Astrocyte (in vitro differentiated cells and primary cell): ENCODE results near the gene GGA3. TPM values are rescaled to one million over a fixed set of nuclear protein-coding genes. Genes with fewer than 3 reads are reported as not detected.
A peak's percentile ranks its signal among the peaks of the same experiment; 100 is the strongest.

ENCODE experiments used
- DNase-seq: peaks from one replicate; pipeline ENCODE4 v3.0.0-alpha.2; 2010; ENCODE audit warnings: low read depth
- FAIRE-seq: peaks from 2 replicates; lab custom pipeline; 2011; peaks lifted over from hg19 to GRCh38; lab: Jason Lieb, UNC
- H2AFZ ChIP-seq: 2 replicates; pipeline ENCODE4 v1.6.0; 2012; ENCODE audit warnings: low read depth, low read length, inconsistent platforms
- H3K27ac ChIP-seq: 2 replicates; pipeline ENCODE4 v1.5.1; 2011; ENCODE audit warnings: low read depth, low read length, inconsistent platforms
- H3K27me3 ChIP-seq: 2 replicates; pipeline ENCODE4 v1.6.0; 2011; ENCODE audit warnings: low read length, inconsistent platforms; ENCODE audit not compliant: insufficient read depth
- H3K36me3 ChIP-seq: 2 replicates; pipeline ENCODE4 v1.5.1; 2011; ENCODE audit warnings: low read length, inconsistent platforms; ENCODE audit not compliant: insufficient read depth
- H3K4me1 ChIP-seq: 2 replicates; pipeline ENCODE4 v1.5.1; 2011; ENCODE audit warnings: low read length, inconsistent platforms; ENCODE audit not compliant: insufficient read depth
- H3K4me2 ChIP-seq: 2 replicates; pipeline ENCODE4 v1.6.0; 2012; ENCODE audit warnings: low read length, inconsistent platforms
- H3K4me3 ChIP-seq: 2 replicates; pipeline ENCODE4 v1.5.1; 2011; ENCODE audit warnings: low read depth, mild to moderate bottlenecking, low read length, inconsistent platforms; ENCODE audit not compliant: insufficient read depth
- H3K79me2 ChIP-seq: 2 replicates; pipeline ENCODE4 v1.6.0; 2012; ENCODE audit warnings: mild to moderate bottlenecking, low read length, inconsistent platforms; ENCODE audit not compliant: insufficient read depth
- H3K9ac ChIP-seq: 2 replicates; pipeline ENCODE4 v1.6.0; 2012; ENCODE audit warnings: mild to moderate bottlenecking, low read length, inconsistent platforms
- H3K9me3 ChIP-seq: 2 replicates; pipeline ENCODE4 v1.5.1; 2012; ENCODE audit warnings: low read depth, mild to moderate bottlenecking, low read length, inconsistent platforms; ENCODE audit not compliant: insufficient read depth
- H4K20me1 ChIP-seq: 2 replicates; pipeline ENCODE4 v1.6.0; 2012; ENCODE audit warnings: low read length, inconsistent platforms; ENCODE audit not compliant: insufficient read depth
- H3K27ac Mint-ChIP-seq: one replicate; pipeline ENCODE4 v1.8.0; 2021; ENCODE audit warnings: mild to moderate bottlenecking, mixed read lengths; ENCODE audit not compliant: unreplicated experiment
- H3K27me3 Mint-ChIP-seq: one replicate; pipeline ENCODE4 v1.8.0; 2021; ENCODE audit warnings: low read depth, mixed read lengths; ENCODE audit not compliant: unreplicated experiment
- H3K36me3 Mint-ChIP-seq: one replicate; pipeline ENCODE4 v1.8.0; 2021; ENCODE audit warnings: low read depth, mixed read lengths; ENCODE audit not compliant: unreplicated experiment
- H3K4me1 Mint-ChIP-seq: one replicate; pipeline ENCODE4 v1.8.0; 2021; ENCODE audit warnings: low read depth, mixed read lengths; ENCODE audit not compliant: unreplicated experiment
- H3K4me3 Mint-ChIP-seq: one replicate; pipeline ENCODE4 v1.8.0; 2021; ENCODE audit warnings: mild to moderate bottlenecking, moderate library complexity, mixed read lengths; ENCODE audit not compliant: unreplicated experiment
- H3K9me3 Mint-ChIP-seq: one replicate; pipeline ENCODE4 v1.8.0; 2021; ENCODE audit warnings: mild to moderate bottlenecking, mixed read lengths; ENCODE audit not compliant: unreplicated experiment
- EZH2 ChIP-seq: IDR thresholded peaks from 2 replicates; pipeline ENCODE4 v1.6.1; 2012; ENCODE audit warnings: mild to moderate bottlenecking, low read length, inconsistent platforms; ENCODE audit not compliant: insufficient read depth
- total RNA-seq: library from RNA; stranded (reverse); gene quantifications from 2 replicates; pipeline ENCODE4 v1.2.1, GENCODE V29; 2021
- TF ChIP-seq, protein P1 (sequence below): IDR thresholded peaks from 2 replicates; pipeline ENCODE4 v1.5.1; 2011; ENCODE audit warnings: low read depth, mild to moderate bottlenecking, inconsistent platforms, low read length, moderate library complexity; ENCODE audit not compliant: insufficient read depth

Gene GGA3
- total RNA-seq, 1 donor from 2014 or later, result 25.3 TPM

GRCh38 chr17:75270966-75271232 lies 9.5 kb upstream of the GGA3 start, which contains the start of gene MIF4GD:
TSS of gene MIF4GD (minus strand) at chr17:75271231. CDS start at chr17:75270195, 1,036 bp downstream.
- no peak for TF ChIP-seq EZH2
- TF ChIP-seq, protein P1, sequence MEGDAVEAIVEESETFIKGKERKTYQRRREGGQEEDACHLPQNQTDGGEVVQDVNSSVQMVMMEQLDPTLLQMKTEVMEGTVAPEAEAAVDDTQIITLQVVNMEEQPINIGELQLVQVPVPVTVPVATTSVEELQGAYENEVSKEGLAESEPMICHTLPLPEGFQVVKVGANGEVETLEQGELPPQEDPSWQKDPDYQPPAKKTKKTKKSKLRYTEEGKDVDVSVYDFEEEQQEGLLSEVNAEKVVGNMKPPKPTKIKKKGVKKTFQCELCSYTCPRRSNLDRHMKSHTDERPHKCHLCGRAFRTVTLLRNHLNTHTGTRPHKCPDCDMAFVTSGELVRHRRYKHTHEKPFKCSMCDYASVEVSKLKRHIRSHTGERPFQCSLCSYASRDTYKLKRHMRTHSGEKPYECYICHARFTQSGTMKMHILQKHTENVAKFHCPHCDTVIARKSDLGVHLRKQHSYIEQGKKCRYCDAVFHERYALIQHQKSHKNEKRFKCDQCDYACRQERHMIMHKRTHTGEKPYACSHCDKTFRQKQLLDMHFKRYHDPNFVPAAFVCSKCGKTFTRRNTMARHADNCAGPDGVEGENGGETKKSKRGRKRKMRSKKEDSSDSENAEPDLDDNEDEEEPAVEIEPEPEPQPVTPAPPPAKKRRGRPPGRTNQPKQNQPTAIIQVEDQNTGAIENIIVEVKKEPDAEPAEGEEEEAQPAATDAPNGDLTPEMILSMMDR, result no peak
- no peaks in the 10 kb centered on the region for H3K27me3 ChIP-seq
- DNase-seq, result no peak
- H3K4me2 ChIP-seq, result peak within 1 kb of the TSS; percentile 93
- peak within 1 kb of the TSS; percentile 92 for H3K9ac ChIP-seq
- H3K4me3 ChIP-seq, result peak within 1 kb of the TSS; percentile 72
- H3K9me3 ChIP-seq, result no peaks in the 10 kb centered on the region
- peaks cover 19% of the 10 kb centered on the region for H4K20me1 ChIP-seq
- peak within 1 kb of the TSS; percentile 70 for H3K27ac ChIP-seq
- Mint-ChIP-seq H3K4me3 (peak within 1 kb of the TSS; percentile 81), H3K27me3 (no peaks in the 10 kb centered on the region), H3K27ac (peak within 1 kb of the TSS; percentile 47), H3K4me1 (peaks cover 5% of the 10 kb centered on the region), H3K9me3 (no peaks in the 10 kb centered on the region), H3K36me3 (peaks cover 5% of the 10 kb centered on the region)
- peaks cover 35% of the 10 kb centered on the region for H3K4me1 ChIP-seq
- peaks cover 6% of the 10 kb centered on the region for H3K36me3 ChIP-seq
- peak within 1 kb of the TSS; percentile 86 for H2AFZ ChIP-seq
- no peak for FAIRE-seq
- H3K79me2 ChIP-seq, result no peaks in the 10 kb centered on the region

DNA sequence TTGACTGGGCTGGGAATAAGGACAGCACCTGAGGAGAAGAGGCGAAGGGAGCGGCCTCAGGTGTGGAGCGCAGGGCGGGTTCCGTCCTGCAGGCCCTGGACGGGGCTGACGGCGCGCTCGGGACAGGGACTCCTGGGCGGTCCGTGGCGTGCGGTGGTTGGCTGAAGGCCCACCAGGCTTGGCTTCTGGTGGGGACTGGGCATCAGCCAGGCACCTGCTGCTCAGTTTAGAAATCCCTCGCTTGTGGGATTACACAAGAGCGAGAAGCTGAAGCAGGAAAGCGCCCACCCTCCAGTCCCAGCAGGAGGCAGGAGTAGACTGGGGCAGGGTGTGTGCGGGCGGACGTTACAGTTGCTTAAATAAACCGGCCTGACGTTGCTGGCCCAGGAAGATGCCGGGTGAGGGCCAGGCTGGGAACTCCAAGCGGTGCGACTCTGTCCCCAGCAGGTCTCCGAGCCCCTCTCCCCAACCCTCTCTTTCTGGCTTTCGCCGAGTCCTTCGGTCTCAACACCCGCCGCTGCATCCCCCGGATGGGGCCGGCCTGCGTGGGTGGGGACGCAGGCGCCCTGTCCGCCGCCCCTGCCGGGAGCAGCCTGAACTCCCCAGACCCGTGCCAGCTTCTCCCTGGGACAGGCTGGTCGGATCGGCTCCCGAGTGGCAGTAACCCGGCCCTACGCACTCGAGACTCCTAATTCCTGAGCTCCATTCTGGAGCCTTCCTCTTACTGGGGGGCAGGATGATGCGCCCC lies 9.0 kb upstream of the GGA3 start:
- no peaks in the 10 kb centered on the region for H3K9me3 Mint-ChIP-seq
- peaks cover 5% of the 10 kb centered on the region for H3K4me1 Mint-ChIP-seq
- peak overlapping the region; percentile 80 for H2AFZ ChIP-seq

More for the DNA sequence above, 9.0 kb upstream of the GGA3 start:
- H3K27me3 ChIP-seq, result no peaks in the 10 kb centered on the region
- Mint-ChIP-seq H3K27me3 (no peaks in the 10 kb centered on the region), H3K36me3 (peaks cover 5% of the 10 kb centered on the region), H3K27ac (peak overlapping the region; percentile 47), H3K4me3 (peak overlapping the region; percentile 81)
- no peaks in the 10 kb centered on the region for H3K9me3 ChIP-seq
- peak overlapping the region; percentile 92 for H3K9ac ChIP-seq
- no peaks in the 10 kb centered on the region for H3K79me2 ChIP-seq
- H3K27ac ChIP-seq, result peak overlapping the region; percentile 70
- peak; percentile 62 for DNase-seq
- peaks cover 9% of the 10 kb centered on the region for H3K36me3 ChIP-seq
- H4K20me1 ChIP-seq, result peaks cover 23% of the 10 kb centered on the region
- peaks cover 35% of the 10 kb centered on the region for H3K4me1 ChIP-seq
- FAIRE-seq, result no peak
- TF ChIP-seq EZH2, result no peak
- TF ChIP-seq, protein P1, result peak; percentile 19
- H3K4me2 ChIP-seq, result peak overlapping the region; percentile 93
- peak overlapping the region; percentile 72 for H3K4me3 ChIP-seq
